Embryonic facial prominence (tissue), 1 donor: ENCODE measurements around the gene BMP7.
"Not testable (repeated sequence)": the region's sequence is repeated elsewhere in the genome, so short reads cannot be mapped to it uniquely, and the experiment has no call there.

Experiments used
- DNase-seq: peaks from one replicate; pipeline ENCODE4 v3.0.0-alpha.2; 2016; ENCODE audit errors: extremely low spot score

The BMP7 gene

GRCh38 chr20:57167971-57168701, 98.3 kb downstream of the BMP7 start:
- DNase-seq = peak; percentile 37

- no peak for DNase-seq
Observed at GRCh38 chr20:57167292-57167655, 99.2 kb downstream of the BMP7 start.

DNA sequence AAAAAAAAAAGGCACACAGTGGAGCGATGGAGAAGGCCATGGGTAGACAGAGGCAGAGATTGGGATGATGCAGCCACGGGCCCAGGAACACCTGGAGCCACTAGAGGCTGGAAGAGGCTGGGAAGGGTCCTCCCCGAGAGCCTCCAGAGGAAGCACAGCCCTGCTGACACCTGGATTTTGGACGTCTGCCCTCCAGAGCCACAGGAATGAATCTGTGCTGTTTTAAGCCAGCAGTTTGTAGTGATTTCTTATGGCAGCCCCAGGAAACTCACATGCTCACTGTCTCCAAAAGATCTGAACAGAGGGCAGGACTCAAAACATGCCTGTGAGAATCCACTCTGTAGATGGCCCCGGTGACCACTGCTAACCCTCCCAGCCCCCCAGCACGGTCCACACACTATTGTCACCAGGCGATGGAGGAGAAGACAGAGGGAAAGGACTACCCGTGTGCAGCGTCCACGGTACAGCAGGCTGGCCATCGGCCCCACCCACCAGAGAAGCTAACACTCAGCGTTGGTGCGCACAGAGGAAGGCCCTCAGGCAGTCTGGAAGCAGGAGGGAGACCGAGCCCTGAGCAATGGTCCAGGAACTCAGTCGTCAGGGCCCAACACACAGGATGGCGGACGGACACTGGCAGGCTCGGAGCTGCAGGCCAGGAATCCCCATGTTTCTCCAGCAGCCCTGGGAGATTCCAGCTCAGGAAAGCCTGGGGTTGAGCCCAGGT, 99.7 kb downstream of the BMP7 start:
- DNase-seq = no peak

GRCh38 chr20:57165427-57166004, 100.9 kb downstream of the BMP7 start:
- DNase-seq = no peak

DNA sequence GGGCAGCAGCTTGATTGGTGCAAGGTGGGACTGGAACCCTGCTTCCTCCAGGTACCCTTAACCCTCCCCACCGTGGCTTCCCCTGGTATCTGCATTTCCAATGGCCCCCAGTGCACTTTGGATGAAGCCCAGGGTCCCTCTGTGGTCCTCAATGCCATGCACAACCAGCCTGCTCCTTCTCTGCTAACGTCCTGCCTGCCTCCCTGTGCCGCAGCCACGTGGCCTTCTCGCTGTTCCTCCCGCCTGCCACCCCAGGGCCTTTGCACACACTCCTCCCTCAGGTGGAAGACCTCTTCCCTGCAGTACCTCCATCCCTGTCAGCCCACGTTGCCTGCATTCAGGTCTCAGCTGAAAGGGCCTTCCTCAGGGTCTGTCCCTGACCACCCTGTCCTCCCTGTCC, 101.6 kb downstream of the BMP7 start:
- no peak for DNase-seq

DNA sequence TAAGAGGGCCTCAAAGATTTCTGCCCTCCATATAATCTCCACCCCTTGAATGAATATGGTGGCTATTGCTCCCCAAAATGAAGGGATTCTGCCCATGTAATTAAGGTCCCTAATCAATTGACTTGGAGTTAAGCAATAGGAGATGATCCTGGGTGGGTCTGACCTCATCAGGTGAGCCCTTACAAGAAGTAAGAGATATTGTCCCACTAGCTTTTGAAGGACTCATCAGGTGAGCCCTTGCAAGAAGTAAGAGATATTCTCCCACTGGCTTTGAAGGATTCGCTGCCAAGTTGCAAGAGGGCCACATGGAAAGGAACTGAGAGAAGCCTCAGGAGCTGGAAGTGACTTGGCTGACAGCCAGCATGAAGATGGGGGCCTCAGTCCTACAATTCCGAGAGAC, 103.4 kb downstream of the BMP7 start:
- DNase-seq = no peak

- DNase-seq = no peak
Observed at GRCh38 chr20:57162362-57162652, 104.1 kb downstream of the BMP7 start.

GRCh38 chr20:57161478-57162361, 104.7 kb downstream of the BMP7 start:
- no peak for DNase-seq

GRCh38 chr20:57160985-57161384, 105.5 kb downstream of the BMP7 start:
- no peak for DNase-seq

DNA sequence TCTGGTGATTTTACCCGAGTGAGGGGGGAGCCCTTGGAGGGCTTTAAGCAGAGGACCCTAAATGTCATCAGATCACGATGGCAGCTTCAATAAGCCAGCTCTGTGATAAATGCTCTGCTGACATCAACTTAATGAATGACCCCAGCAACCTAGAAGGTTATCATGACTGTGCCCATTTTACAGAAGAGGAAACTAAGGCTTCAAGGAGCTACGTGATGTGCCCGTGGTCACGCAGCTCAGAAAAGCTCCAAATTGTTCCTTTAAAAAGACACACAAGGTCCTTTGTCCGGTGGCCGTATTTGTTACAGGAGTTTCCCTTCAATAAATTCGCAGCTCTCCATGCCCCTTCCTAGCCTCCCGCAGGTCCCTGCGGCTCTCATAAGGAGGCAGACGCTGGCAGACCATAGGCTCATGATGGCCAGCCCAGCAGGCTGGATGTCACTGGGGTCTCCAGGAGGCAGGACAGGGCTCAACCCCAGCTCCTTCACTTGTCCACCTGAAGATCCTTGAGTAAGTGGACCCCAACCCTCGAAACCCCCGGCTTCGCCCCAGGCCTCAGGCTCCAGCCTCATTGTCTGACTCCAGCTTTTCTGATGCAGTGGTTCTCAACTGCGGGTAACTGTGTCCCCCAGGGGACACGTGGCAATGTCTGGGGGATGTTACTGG, 106.4 kb downstream of the BMP7 start:
- DNase-seq = no peak

GRCh38 chr20:57159193-57159851, 107.1 kb downstream of the BMP7 start:
- no peak for DNase-seq

DNA sequence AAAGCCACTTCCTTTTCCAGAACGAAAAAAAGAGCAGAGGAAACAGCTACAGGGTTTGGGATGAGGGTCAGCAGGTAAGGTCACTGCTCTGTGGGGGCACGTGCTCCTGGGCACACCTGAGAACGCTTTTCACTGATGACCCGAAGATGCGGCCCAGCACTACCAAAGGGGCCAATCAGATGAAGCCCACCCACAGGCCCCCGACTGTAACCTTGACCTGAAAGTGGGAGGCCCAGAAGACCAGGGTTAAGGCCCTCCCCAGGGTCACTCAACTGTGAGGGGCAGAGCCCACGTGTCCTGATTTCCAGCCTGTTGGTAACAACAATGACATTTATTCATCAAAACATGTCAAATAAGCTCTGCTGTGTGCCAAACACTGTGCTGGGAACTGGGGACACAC, 108.0 kb downstream of the BMP7 start:
- DNase-seq = no peak

DNA sequence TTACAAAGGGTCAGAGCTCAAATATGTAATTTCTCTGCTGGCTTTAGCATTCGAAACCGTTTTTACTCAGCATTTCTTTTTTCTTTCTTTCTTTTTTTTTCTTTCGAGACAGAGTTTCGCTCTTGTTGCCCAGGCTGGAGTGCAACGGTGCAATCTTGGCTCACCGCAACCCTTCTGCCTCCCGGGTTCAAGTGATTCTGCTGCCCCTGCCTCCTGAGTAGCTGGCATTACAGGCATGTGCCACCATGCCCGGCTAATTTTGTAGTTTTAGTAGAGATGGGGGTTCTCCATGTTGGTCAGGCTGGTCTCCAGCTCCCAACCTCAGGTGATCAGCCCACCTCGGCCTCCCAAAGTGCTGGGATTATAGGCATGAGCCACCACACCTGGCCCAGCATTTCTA, 108.7 kb downstream of the BMP7 start:
- DNase-seq = not testable (repeated sequence)

GRCh38 chr20:57157106-57157691, 109.2 kb downstream of the BMP7 start:
- DNase-seq = no peak

DNA sequence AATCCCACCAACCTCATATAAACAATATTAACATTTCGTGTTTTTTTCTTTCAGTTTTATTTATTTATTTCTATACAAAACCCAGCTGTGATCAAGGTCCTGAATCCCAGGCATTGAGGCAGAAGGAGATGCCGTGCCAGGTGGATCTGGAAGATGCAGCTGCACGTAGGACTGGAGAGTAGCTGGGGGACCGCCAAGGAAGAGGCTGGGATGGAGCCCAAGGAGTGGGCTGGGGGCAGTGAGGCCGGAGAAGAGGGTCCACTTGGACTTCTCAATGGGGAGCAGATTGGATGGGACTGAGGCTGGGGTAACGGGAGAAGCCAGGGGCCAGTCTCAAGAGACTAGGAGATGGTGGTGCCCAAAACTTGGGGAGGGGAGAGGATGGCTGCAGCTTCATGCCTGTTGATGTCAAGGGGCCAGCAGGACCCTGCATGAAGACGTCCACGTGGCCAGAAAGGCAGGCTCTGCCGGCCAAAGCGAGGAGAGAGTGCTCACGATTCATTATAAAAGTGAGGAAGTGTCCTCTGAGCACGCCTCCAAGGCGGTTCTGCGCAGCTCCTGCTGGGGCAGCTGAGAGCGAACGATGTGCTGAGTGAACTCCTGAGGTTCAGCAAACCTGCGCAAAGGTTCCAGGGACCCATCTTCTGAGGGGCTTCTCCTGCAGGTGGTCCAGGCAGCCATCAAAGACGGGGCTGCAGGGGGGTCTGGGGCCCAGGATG, 110.3 kb downstream of the BMP7 start:
- no peak for DNase-seq

- DNase-seq = no peak
Observed at GRCh38 chr20:57155415-57155814, 111.0 kb downstream of the BMP7 start.

DNA sequence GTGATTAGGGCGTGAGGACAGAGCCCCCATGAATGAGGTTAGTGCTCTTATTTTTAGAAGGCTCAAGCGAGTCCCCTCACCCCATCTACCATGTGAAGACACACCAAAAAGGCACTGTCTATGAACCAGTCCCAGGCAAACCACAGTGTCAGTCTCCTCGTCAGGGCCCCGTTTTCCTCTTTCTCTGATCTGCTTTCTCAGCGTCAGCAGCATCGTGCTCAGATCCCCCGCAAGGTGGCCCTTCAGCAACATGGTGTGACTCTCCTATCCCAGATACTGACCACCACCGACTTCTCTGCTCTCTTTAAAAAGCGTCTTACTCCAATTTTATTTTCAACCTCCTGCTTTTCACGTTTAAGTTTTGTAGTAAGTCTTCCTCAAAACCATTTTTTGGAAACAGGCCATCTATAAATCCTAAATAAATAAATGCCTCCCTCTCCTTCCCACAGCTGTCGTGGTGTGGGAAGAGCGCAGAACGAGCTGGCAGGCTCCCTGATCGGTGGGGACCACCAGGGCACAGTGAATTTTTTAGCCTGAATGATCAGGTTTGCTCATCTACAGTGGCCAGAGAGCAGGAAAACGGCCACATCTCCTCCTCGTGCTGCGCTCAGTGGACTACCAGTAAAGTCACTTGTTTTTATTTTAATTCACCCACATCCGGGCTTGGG, 113.1 kb downstream of the BMP7 start:
- DNase-seq = no peak

DNA sequence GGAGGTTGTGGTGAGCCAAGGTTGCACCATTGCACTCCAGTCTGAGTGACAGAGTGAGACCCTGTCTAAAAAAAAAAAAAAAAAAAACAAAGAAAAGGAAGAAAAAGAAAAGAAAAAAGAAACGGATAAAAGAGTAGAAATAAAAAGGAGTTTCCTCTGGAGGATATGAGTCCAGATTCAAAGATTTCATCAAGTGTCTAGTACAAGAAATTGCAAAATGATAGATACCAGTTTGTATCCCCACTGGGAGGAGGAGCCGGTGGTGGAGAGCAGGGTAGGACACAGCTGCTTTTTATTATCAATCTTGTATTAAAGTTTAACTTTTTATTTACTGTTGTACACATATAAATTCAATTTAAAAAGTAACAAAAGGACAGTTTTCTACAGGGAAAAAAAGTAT, 113.9 kb downstream of the BMP7 start:
- DNase-seq = no peak

- DNase-seq = no peak
Observed at GRCh38 chr20:57150559-57150958, 115.9 kb downstream of the BMP7 start.

DNA sequence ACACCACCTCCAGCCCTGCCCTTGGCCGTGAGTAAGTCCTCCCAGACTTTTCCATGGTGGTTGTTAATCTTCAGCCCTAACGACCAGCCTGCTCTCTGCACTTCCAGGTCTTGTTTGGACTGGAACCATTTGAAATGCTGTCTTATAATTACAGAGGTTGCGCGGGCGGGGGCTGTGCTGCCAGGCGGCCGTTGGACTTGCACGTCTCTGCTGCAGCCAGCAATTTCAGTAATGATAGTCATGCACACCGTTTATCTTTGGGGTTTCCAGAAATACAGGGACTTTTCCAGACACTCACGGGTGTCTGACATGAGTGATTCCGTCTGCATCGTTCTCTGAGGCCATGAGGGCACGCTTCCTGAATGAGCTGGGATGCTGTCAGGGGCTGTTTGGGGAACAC, 118.2 kb downstream of the BMP7 start:
- DNase-seq = no peak
